Endometrial microvascular endothelial cells (primary cell): Measurements from ENCODE around the gene OSMR. TPM values are rescaled to one million over a fixed set of nuclear protein-coding genes. Genes with fewer than 3 reads are reported as not detected.
"Not testable (repeated sequence)": the region's sequence is repeated elsewhere in the genome, so short reads cannot be mapped to it uniquely, and the experiment has no call there.

ENCODE experiments used
- in situ Hi-C: cut with HindIII; loops from 2 replicates; pipeline ENCODE4 v1.10.0; 2017; ENCODE audit warnings: low sequenced_read_pairs, low pct_unique_long_range_greater_than_20kb; ENCODE audit errors: inconsistent ontology term
- total RNA-seq: library from RNA; depleted of rRNA; stranded (reverse); fragments of >200 nt; gene quantifications from one replicate; pipeline ENCODE4 v1.2.3, GENCODE V29; 2015; ENCODE audit errors: inconsistent ontology term

Gene OSMR
- total RNA-seq, 1 donor from 2014 or later = 12.1 TPM

GRCh38 chr5:38825494-38825893 is 20.3 kb upstream of the OSMR start:
- in situ Hi-C loops = no loop called here

DNA sequence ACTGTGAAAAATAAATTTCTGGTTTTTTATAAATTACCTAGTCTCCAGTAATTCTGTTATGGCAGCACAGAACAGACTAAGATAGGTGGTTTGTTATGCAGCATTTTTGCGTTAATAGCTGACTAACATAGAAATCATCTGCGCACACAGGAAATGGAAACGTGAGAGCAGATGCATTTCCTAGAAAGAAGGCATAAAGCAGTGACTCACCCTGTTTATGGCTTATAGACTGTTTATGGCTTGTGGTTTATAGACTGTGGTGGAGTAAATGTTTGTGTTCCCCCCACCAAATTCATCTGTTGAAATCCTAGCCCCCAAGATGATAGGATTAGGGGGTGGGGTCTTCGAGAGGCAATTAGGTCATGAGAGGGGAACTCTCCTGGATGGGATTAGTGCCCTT is 18.3 kb upstream of the OSMR start:
- in situ Hi-C loops = no loop called here

GRCh38 chr5:38830521-38831051 is 15.2 kb upstream of the OSMR start:
- in situ Hi-C loops = no loop called here

DNA sequence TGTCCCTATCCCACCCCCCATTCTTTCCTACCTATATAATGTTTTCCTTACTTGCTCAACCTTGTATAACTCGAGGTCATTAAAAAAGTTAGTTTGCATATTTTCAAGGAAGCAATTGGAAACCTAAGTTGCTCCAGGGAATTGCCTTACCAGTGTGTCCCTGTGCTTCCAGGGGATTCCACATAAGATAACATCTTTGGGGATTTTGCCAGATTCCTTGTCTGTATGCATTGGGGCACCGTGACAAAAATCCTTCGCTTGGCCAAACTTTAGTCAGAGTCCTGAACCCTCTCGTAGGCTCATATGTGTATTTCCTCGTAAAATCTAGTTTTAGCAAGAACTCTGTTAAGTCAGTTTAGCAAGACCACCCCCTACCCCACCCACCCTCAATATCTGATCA is 14.7 kb upstream of the OSMR start:
- in situ Hi-C loops = no loop called here

- in situ Hi-C loops = no loop called here
Measured at GRCh38 chr5:38831909-38832308, 13.9 kb upstream of the OSMR start.

- in situ Hi-C loops = no loop called here
Measured at GRCh38 chr5:38832810-38833209, 13.0 kb upstream of the OSMR start.

- in situ Hi-C loops = no loop called here
Measured at GRCh38 chr5:38835887-38836286, 9.9 kb upstream of the OSMR start.

- in situ Hi-C loops = no loop called here
Measured at GRCh38 chr5:38837416-38837815, 8.4 kb upstream of the OSMR start.

GRCh38 chr5:38837932-38838331 is 7.9 kb upstream of the OSMR start:
- in situ Hi-C loops = no loop called here

DNA sequence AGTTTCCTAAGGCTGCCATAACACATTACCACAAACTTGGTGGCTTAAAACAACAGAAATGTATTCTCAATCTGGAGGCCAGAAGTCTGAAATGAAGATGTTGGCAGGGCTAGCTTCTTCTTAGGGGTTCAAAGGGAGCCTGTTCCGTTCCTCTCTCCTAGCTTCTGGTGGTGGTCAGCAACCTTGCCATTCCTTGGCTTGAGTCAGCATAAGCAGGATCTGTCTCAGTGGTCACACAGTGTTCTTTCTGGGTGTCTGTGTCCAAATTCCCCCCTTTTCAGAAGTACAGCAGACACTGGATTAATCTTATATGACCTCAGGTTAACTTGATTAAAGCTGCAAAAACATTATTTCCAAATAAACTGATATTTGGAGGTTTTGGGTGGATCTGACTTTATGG is 2.1 kb upstream of the OSMR start:
- in situ Hi-C loops = no loop called here

DNA sequence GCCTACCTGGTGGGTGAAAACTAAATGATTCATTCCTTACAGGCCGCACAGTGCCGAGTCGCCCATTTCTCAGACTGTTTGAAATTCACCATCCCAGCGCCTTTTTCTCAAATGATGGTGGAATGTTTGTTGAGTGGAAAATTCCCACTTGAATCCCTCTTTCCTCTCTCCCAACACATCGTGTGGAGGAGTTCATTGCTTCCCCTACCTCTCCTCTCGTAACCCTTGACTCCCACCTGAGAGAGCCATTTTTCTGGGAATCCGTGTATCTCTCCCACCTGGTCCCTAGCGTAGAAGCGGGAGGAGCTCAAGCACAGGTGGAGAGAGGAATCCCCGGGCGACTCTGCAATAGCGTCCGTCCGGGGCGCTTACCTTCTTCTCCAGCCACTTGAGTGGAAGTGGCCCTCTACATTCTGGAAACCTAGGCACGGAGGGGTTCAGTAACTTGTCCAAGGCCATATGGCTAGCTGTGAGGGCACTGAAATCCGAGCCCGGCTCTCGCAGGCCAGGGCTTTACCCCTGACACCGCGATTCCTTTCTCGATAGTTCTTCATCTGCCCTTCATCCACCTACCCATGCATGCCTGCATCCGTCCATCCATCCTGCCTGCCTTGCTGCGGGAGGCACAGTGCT is 683 bp downstream of the OSMR start:
- in situ Hi-C loops = no loop called here

DNA sequence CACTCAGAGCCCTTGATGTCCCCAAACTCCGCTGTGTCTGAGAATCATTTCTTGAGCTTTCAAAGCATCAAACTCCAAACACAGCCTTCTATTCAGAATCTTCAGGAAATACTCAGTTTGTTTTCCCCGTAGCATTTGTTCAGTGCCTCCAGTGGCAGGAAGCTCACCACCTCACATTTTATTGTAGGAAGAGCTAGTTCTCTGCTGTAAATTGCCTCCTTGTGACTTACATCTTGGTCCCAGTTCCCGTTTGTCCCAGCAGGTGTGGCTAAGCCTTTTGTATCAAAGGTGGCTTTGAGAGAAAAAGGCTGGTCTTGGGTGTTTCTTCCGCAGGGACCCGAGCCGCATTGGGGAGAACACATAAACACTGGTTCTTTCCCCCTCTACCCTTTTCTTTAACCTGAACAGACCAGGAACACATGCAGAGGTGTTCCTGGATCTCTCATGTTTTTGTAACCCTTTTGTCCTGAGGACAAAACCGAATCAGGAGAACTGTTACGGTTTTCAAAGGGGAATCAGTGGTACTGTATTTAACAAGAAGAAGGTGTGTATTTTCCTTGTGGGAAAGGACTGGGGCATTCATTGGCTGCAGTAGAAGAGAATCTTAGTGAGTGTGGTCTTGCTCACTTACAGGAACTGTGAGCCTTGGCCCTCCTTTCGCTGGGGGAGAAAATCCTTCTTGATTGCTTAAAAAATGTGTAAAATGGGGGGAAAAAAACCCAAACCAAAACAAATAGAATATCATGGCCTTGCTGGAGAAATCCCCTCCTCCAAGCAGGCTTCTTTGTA is 1.9 kb downstream of the OSMR start:
- in situ Hi-C loops = no loop called here

GRCh38 chr5:38848637-38849036 is 2.8 kb downstream of the OSMR start:
- in situ Hi-C loops = no loop called here

DNA sequence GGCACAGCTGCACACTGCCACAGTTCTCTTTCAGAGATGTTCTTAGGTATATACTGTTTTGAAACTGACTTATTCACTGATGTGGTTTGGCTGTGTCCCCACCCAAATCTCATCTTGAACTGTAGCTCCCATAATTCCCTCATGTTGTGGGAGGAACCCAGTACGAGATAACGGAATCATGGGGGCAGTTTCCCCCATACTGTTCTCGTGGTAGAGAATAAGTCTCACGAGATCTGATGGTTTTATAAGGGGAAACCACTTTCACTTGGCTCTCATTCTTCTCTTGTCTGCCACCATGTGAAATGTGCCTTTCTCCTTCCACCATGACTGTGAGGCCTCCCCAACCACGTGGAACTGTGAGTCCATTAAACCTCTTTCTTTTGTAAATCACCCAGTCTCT is 5.8 kb downstream of the OSMR start:
- in situ Hi-C loops = not testable (repeated sequence)

GRCh38 chr5:38853753-38854470 is 8.1 kb downstream of the OSMR start:
- in situ Hi-C loops = no loop called here

- in situ Hi-C loops = no loop called here
Measured at GRCh38 chr5:38854907-38855306, 9.1 kb downstream of the OSMR start.

GRCh38 chr5:38856660-38857059 is 10.8 kb downstream of the OSMR start:
- in situ Hi-C loops = no loop called here

DNA sequence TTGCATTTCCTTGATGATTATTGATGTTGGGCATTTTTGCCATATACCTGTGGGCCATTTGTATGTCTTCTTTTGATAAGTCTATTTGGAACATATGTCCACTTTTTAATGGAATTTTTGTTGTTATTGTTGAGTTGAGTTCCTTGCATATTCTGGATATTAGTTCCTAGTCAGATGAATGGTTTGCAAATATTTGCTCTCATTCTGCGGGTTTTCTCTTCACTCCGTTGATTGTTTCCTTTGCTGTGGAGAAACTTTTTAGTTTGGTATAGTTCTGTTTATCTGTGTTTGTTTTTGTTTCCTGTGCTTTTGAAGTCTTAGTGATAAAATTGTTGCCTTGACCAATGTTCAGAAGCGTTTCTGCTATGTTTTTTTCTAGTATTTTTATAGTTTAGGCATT is 13.0 kb downstream of the OSMR start:
- in situ Hi-C loops = no loop called here

DNA sequence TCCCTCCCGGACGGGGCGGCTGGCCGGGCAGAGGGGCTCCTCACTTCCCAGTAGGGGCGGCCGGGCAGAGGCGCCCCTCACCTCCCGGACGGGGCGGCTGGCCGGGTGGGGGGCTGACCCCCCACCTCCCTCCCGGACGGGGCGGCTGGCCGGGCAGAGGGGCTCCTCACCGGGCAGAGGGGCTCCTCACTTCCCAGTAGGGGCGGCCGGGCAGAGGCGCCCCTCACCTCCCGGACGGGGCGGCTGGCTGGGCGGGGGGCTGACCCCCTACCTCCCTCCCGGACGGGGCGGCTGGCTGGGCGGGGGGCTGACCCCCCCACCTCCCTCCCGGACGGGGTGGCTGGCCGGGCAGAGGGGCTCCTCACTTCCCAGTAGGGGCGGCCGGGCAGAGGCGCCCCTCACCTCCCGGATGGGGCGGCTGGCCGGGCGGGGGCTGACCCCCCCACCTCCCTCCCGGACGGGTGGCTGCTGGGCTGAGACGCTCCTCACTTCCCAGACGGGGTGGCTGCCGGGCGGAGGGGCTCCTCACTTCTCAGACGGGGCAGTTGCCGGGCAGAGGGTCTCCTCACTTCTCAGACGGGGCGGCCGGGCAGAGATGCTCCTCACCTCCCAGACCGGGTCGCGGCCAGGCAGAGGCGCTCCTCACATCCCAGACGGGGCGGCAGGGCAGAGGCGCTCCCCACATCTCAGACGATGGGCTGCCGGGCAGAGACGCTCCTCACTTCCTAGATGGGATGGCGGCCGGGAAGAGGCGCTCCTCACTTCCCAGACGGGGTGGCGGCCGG is 16.4 kb downstream of the OSMR start:
- in situ Hi-C loops = not testable (repeated sequence)
